NT2/D1 (cell line): ENCODE results near the gene TMEFF1.

Experiments
- SUZ12 ChIP-seq: IDR thresholded peaks from 2 replicates; pipeline ENCODE4 v1.6.1; 2011; ENCODE audit not compliant: insufficient read length, insufficient read depth; ENCODE audit errors: extremely low read depth
- YY1 ChIP-seq: IDR thresholded peaks from 2 replicates; pipeline ENCODE4 v1.6.1; 2011; ENCODE audit not compliant: insufficient read length, insufficient read depth
- ZNF274 ChIP-seq: IDR thresholded peaks from 2 replicates; pipeline ENCODE4 v1.6.1; 2011; ENCODE audit warnings: mild to moderate bottlenecking, low read depth, low read length

DNA sequence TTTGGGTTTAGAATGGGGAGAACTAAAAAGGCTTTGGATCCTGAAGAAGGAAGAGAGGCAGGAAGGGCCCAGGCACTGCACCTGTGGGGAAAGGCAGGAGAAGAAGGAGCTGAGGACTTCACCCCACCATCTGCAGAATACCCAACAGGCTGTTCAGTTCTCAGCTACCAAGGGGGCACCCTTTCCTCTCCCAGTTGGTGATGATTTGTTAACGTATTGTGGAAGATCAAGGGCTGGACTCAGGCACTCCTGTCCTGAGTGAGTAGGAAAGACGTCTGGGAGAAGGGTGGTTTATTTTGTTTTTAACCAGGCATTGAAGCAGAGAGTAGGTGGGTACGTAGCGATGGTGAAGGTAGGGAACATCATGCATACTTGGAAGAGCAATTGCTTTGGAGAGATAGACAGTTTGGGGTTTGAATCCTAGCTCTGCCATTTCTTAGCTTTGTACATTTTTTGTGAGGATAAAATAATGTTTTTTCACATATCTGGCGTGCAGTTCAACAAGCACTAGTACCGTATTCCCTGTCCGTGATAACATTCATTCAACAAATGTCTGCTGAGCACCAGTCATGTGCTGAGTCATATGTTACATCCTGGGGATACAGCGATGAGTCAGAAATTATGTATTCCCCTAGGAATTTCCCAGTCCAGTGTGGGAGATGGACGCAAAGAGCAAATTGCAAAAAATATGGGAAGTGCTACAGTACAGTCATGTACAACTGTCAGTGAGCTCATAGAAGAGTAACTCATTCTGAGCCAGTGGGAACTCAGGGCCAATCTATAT lies 43.9 kb upstream of the TMEFF1 start:
- TF ChIP-seq YY1, result no peak
- no peak for TF ChIP-seq ZNF274
- no peak for TF ChIP-seq SUZ12
